BLaER1 (cell line): ENCODE measurements around the gene BUD31.
"Not testable (repeated sequence)": the region's sequence is repeated elsewhere in the genome, so short reads cannot be mapped to it uniquely, and the experiment has no call there.

ENCODE experiments used
- H3K27ac ChIP-seq: shearing (Covaris generic); formaldehyde crosslinking; 2 replicates; pipeline ENCODE4 v1.8.1; 2022
- H3K27me3 ChIP-seq: shearing (Covaris generic); formaldehyde crosslinking; 2 replicates; pipeline ENCODE4 v1.8.1; 2022
- H3K36me3 ChIP-seq: shearing (Covaris generic); formaldehyde crosslinking; 2 replicates; pipeline ENCODE4 v1.8.1; 2022
- H3K4me1 ChIP-seq: shearing (Covaris generic); formaldehyde crosslinking; 2 replicates; pipeline ENCODE4 v1.8.1; 2022
- H3K4me2 ChIP-seq: shearing (Covaris generic); formaldehyde crosslinking; 2 replicates; pipeline ENCODE4 v1.8.1; 2022
- H3K4me3 ChIP-seq: shearing (Covaris generic); formaldehyde crosslinking; 2 replicates; pipeline ENCODE4 v1.8.1; 2022
- H3K9ac ChIP-seq: shearing (Covaris generic); formaldehyde crosslinking; 2 replicates; pipeline ENCODE4 v1.8.1; 2022
- H3K9me3 ChIP-seq: shearing (Covaris generic); formaldehyde crosslinking; 2 replicates; pipeline ENCODE4 v1.8.1; 2022
- H4K20me1 ChIP-seq: shearing (Covaris generic); formaldehyde crosslinking; 2 replicates; pipeline ENCODE4 v1.8.1; 2022
- Cebpa-rat ChIP-seq: shearing (Covaris generic); IDR thresholded peaks from 2 replicates; pipeline ENCODE4 v1.8.1; 2022

Gene BUD31

GRCh38 chr7:99409806-99410205 is 1.0 kb downstream of the BUD31 start:
- H3K9me3 ChIP-seq, result no peaks in the 10 kb centered on the region
- TF ChIP-seq Cebpa-rat, result no peak
- H3K4me2 ChIP-seq, result peak overlapping the region; percentile 89
- peaks cover 62% of the 10 kb centered on the region for H3K36me3 ChIP-seq
- H3K4me1 ChIP-seq, result peaks cover 36% of the 10 kb centered on the region
- H3K4me3 ChIP-seq, result peak overlapping the region; percentile 93
- peaks cover 61% of the 10 kb centered on the region for H4K20me1 ChIP-seq
- peak overlapping the region; percentile 97 for H3K9ac ChIP-seq
- H3K27me3 ChIP-seq, result no peaks in the 10 kb centered on the region
- H3K27ac ChIP-seq, result no peak overlapping the region

- Histone ChIP-seq H3K4me1 (peaks cover 36% of the 10 kb centered on the region), H3K27me3 (no peaks in the 10 kb centered on the region), H3K27ac (no peak overlapping the region), H3K4me2 (peak overlapping the region; percentile 89), H3K4me3 (peak overlapping the region; percentile 93; the same call in 1 of the 2 replicates), H3K9me3 (no peaks in the 10 kb centered on the region), H4K20me1 (peaks cover 60% of the 10 kb centered on the region), H3K9ac (peak overlapping the region; percentile 97; the same call in 1 of the 2 replicates), H3K36me3 (peaks cover 62% of the 10 kb centered on the region)
- TF ChIP-seq Cebpa-rat, result no peak
Measured at GRCh38 chr7:99410635-99411034, 1.9 kb downstream of the BUD31 start.

- not testable (repeated sequence) for H3K27me3 ChIP-seq, H3K4me2 ChIP-seq, H3K9me3 ChIP-seq, H3K4me3 ChIP-seq, H3K27ac ChIP-seq
- Histone ChIP-seq H4K20me1 (peaks cover 70% of the 10 kb centered on the region), H3K9ac (0 out of 2 replicates have a peak overlapping the region, but pooled peaks have one; percentile 10), H3K36me3 (peaks cover 100% of the 10 kb centered on the region), H3K4me1 (peaks cover 18% of the 10 kb centered on the region)
Measured at GRCh38 chr7:99415513-99416127, 6.9 kb downstream of the BUD31 start.

- no peak overlapping the region for H3K27ac ChIP-seq
- no peak overlapping the region for H3K4me3 ChIP-seq
- peaks cover 99% of the 10 kb centered on the region for H3K36me3 ChIP-seq
- H4K20me1 ChIP-seq, result peaks cover 86% of the 10 kb centered on the region
- H3K9me3 ChIP-seq, result no peaks in the 10 kb centered on the region
- H3K9ac ChIP-seq, result no peak overlapping the region
- no peak for TF ChIP-seq Cebpa-rat
- no peak overlapping the region for H3K4me2 ChIP-seq
- peaks cover 14% of the 10 kb centered on the region for H3K4me1 ChIP-seq
- no peaks in the 10 kb centered on the region for H3K27me3 ChIP-seq
Measured at GRCh38 chr7:99418260-99418659, 9.5 kb downstream of the BUD31 start.

GRCh38 chr7:99419323-99420021 is 10.7 kb downstream of the BUD31 start:
- Histone ChIP-seq H3K27ac (peak overlapping the region; percentile 25; the same call in 1 of the 2 replicates), H3K4me3 (no peak overlapping the region), H3K36me3 (peaks cover 99% of the 10 kb centered on the region), H3K9ac (no peak overlapping the region), H3K4me2 (peak overlapping the region; percentile 59), H3K27me3 (no peaks in the 10 kb centered on the region), H4K20me1 (peaks cover 97% of the 10 kb centered on the region), H3K4me1 (peaks cover 14% of the 10 kb centered on the region), H3K9me3 (no peaks in the 10 kb centered on the region)
- no peak for TF ChIP-seq Cebpa-rat

- H3K9ac ChIP-seq, result no peak overlapping the region
- peak overlapping the region; percentile 59 for H3K4me2 ChIP-seq
- H3K4me1 ChIP-seq, result peaks cover 14% of the 10 kb centered on the region
- H3K27me3 ChIP-seq, result no peaks in the 10 kb centered on the region
- TF ChIP-seq Cebpa-rat, result no peak
- no peaks in the 10 kb centered on the region for H3K9me3 ChIP-seq
- H3K27ac ChIP-seq, result peak overlapping the region; percentile 25; the same call in 1 of the 2 replicates
- peaks cover 99% of the 10 kb centered on the region for H3K36me3 ChIP-seq
- no peak overlapping the region for H3K4me3 ChIP-seq
- H4K20me1 ChIP-seq, result peaks cover 98% of the 10 kb centered on the region
Measured at GRCh38 chr7:99420213-99420612, 11.4 kb downstream of the BUD31 start.

GRCh38 chr7:99420986-99421385 is 12.2 kb downstream of the BUD31 start:
- Histone ChIP-seq H3K4me1 (peaks cover 14% of the 10 kb centered on the region), H3K27ac (no peak overlapping the region), H3K36me3 (peaks cover 99% of the 10 kb centered on the region), H3K9ac (no peak overlapping the region), H3K27me3 (no peaks in the 10 kb centered on the region), H4K20me1 (peaks cover 93% of the 10 kb centered on the region), H3K9me3 (no peaks in the 10 kb centered on the region), H3K4me2 (no peak overlapping the region), H3K4me3 (no peak overlapping the region)
- no peak for TF ChIP-seq Cebpa-rat

GRCh38 chr7:99422186-99422585 is 13.4 kb downstream of the BUD31 start:
- Histone ChIP-seq H3K4me3 (no peak overlapping the region), H3K4me1 (peaks cover 14% of the 10 kb centered on the region), H3K4me2 (no peak overlapping the region), H3K36me3 (peaks cover 92% of the 10 kb centered on the region), H3K27ac (no peak overlapping the region), H3K9me3 (no peaks in the 10 kb centered on the region), H4K20me1 (peaks cover 81% of the 10 kb centered on the region), H3K9ac (no peak overlapping the region), H3K27me3 (no peaks in the 10 kb centered on the region)
- TF ChIP-seq Cebpa-rat, result no peak

GRCh38 chr7:99422625-99423024 is 13.9 kb downstream of the BUD31 start:
- H3K36me3 ChIP-seq, result peaks cover 87% of the 10 kb centered on the region
- no peak overlapping the region for H3K4me2 ChIP-seq
- TF ChIP-seq Cebpa-rat, result no peak
- H3K27me3 ChIP-seq, result no peaks in the 10 kb centered on the region
- H4K20me1 ChIP-seq, result peaks cover 77% of the 10 kb centered on the region
- H3K27ac ChIP-seq, result no peak overlapping the region
- no peaks in the 10 kb centered on the region for H3K9me3 ChIP-seq
- H3K9ac ChIP-seq, result no peak overlapping the region
- H3K4me3 ChIP-seq, result no peak overlapping the region
- H3K4me1 ChIP-seq, result peaks cover 14% of the 10 kb centered on the region

GRCh38 chr7:99424932-99425730 is 16.4 kb downstream of the BUD31 start:
- Histone ChIP-seq H3K9me3 (no peaks in the 10 kb centered on the region), H3K27ac (no peak overlapping the region), H3K9ac (no peak overlapping the region), H3K36me3 (peaks cover 86% of the 10 kb centered on the region), H3K27me3 (no peaks in the 10 kb centered on the region), H3K4me2 (no peak overlapping the region), H3K4me1 (peaks cover 3% of the 10 kb centered on the region), H4K20me1 (peaks cover 61% of the 10 kb centered on the region), H3K4me3 (no peak overlapping the region)
- no peak for TF ChIP-seq Cebpa-rat
